Stimulated activated memory B cell treated with anti-CD40 and anti-IgM and Interleukin-4, amounts not matched to agents 10 μg/mL and 1 μg/mL and 100 μg/mL, for 72 hours (primary cell): ENCODE results near the gene SEBOX.

ENCODE experiments used
- ATAC-seq: fragments of 150-1000 bp; cut with Tn5 transposase; 2 replicates; pipeline ENCODE4 v1.10.0; 2021
- H3K27ac Mint-ChIP-seq: one replicate; pipeline ENCODE4 v1.8.0; 2022; ENCODE audit warnings: mild to moderate bottlenecking, mixed read lengths
- H3K27me3 Mint-ChIP-seq: one replicate; pipeline ENCODE4 v1.8.0; 2022; ENCODE audit warnings: mixed read lengths
- H3K36me3 Mint-ChIP-seq: one replicate; pipeline ENCODE4 v1.8.0; 2022; ENCODE audit warnings: mixed read lengths
- H3K4me1 Mint-ChIP-seq: one replicate; pipeline ENCODE4 v1.8.0; 2022; ENCODE audit warnings: mixed read lengths
- H3K4me3 Mint-ChIP-seq: one replicate; pipeline ENCODE4 v1.8.0; 2022; ENCODE audit warnings: mild to moderate bottlenecking, moderate library complexity, mixed read lengths
- H3K9me3 Mint-ChIP-seq: one replicate; pipeline ENCODE4 v1.8.0; 2022; ENCODE audit warnings: mixed read lengths

The SEBOX gene

GRCh38 chr17:28328325-28328724, 36.7 kb downstream of the SEBOX start:
- no peaks in the 10 kb centered on the region for H3K27me3 Mint-ChIP-seq
- H3K36me3 Mint-ChIP-seq: peaks cover 35% of the 10 kb centered on the region
- no peak overlapping the region for H3K4me3 Mint-ChIP-seq
- peaks cover 19% of the 10 kb centered on the region for H3K4me1 Mint-ChIP-seq
- H3K27ac Mint-ChIP-seq: no peak overlapping the region
- ATAC-seq: no peak
- H3K9me3 Mint-ChIP-seq: no peaks in the 10 kb centered on the region

DNA sequence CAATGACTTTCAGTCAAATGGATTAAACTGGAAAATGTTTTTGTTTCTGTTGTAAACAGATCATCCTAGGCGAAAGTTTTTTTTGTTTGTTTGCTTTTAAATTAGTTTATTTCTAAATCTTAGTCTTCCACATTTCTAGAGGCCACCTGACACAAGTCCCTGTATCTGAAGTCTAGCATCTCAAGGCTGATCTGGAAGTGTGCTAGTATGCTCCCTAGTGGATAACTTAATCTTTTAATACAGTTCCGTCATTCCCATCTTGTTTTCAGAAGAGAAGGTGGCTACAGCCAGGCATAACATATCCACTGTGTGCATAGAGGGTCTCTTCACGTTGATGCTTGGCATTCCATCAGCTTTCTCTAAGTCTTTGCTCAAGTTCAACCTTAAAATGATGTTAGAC, 37.3 kb downstream of the SEBOX start:
- ATAC-seq: no peak
- H3K4me1 Mint-ChIP-seq: peaks cover 14% of the 10 kb centered on the region
- no peaks in the 10 kb centered on the region for H3K9me3 Mint-ChIP-seq
- H3K4me3 Mint-ChIP-seq: no peak overlapping the region
- peaks cover 35% of the 10 kb centered on the region for H3K36me3 Mint-ChIP-seq
- no peaks in the 10 kb centered on the region for H3K27me3 Mint-ChIP-seq
- H3K27ac Mint-ChIP-seq: no peak overlapping the region

GRCh38 chr17:28327031-28327607, 37.9 kb downstream of the SEBOX start:
- H3K36me3 Mint-ChIP-seq: peaks cover 32% of the 10 kb centered on the region
- peaks cover 8% of the 10 kb centered on the region for H3K4me1 Mint-ChIP-seq
- ATAC-seq: peak; percentile 89
- H3K27ac Mint-ChIP-seq: no peak overlapping the region
- H3K4me3 Mint-ChIP-seq: no peak overlapping the region
- H3K9me3 Mint-ChIP-seq: no peaks in the 10 kb centered on the region
- no peaks in the 10 kb centered on the region for H3K27me3 Mint-ChIP-seq

GRCh38 chr17:28326114-28326513, 38.9 kb downstream of the SEBOX start:
- peaks cover 23% of the 10 kb centered on the region for H3K36me3 Mint-ChIP-seq
- H3K27me3 Mint-ChIP-seq: no peaks in the 10 kb centered on the region
- peaks cover 12% of the 10 kb centered on the region for H3K4me1 Mint-ChIP-seq
- no peak overlapping the region for H3K4me3 Mint-ChIP-seq
- no peak overlapping the region for H3K27ac Mint-ChIP-seq
- no peak for ATAC-seq
- H3K9me3 Mint-ChIP-seq: no peaks in the 10 kb centered on the region

- ATAC-seq: no peak
- Mint-ChIP-seq H3K4me3 (no peak overlapping the region), H3K9me3 (no peaks in the 10 kb centered on the region), H3K27ac (no peak overlapping the region), H3K4me1 (peaks cover 19% of the 10 kb centered on the region), H3K27me3 (no peaks in the 10 kb centered on the region), H3K36me3 (peaks cover 21% of the 10 kb centered on the region)
These were observed 39.8 kb downstream of the SEBOX start for GRCh38 chr17:28325211-28325610.

- Mint-ChIP-seq H3K4me1 (peaks cover 24% of the 10 kb centered on the region), H3K27ac (no peak overlapping the region), H3K36me3 (peaks cover 21% of the 10 kb centered on the region)
These were observed 40.2 kb downstream of the SEBOX start for GRCh38 chr17:28324781-28325180.

GRCh38 chr17:28324267-28324745, 40.7 kb downstream of the SEBOX start:
- ATAC-seq: no peak
- H3K27ac Mint-ChIP-seq: no peak overlapping the region
- H3K4me3 Mint-ChIP-seq: no peak overlapping the region
- H3K27me3 Mint-ChIP-seq: no peaks in the 10 kb centered on the region
- H3K36me3 Mint-ChIP-seq: peaks cover 21% of the 10 kb centered on the region
- peaks cover 29% of the 10 kb centered on the region for H3K4me1 Mint-ChIP-seq
- H3K9me3 Mint-ChIP-seq: no peaks in the 10 kb centered on the region

More at GRCh38 chr17:28324781-28325180, 40.2 kb downstream of the SEBOX start:
- Mint-ChIP-seq H3K27me3 (no peaks in the 10 kb centered on the region), H3K4me3 (no peak overlapping the region), H3K9me3 (no peaks in the 10 kb centered on the region)
- ATAC-seq: no peak

GRCh38 chr17:28320215-28321061, 44.6 kb downstream of the SEBOX start:
- H3K36me3 Mint-ChIP-seq: no peaks in the 10 kb centered on the region
- H3K4me1 Mint-ChIP-seq: peaks cover 42% of the 10 kb centered on the region
- H3K27ac Mint-ChIP-seq: peak overlapping the region; percentile 88
- peak overlapping the region; percentile 92 for H3K4me3 Mint-ChIP-seq
- ATAC-seq: no peak
- no peaks in the 10 kb centered on the region for H3K27me3 Mint-ChIP-seq
- no peaks in the 10 kb centered on the region for H3K9me3 Mint-ChIP-seq

GRCh38 chr17:28319598-28319935, 45.4 kb downstream of the SEBOX start:
- Mint-ChIP-seq H3K36me3 (no peaks in the 10 kb centered on the region), H3K4me1 (peaks cover 37% of the 10 kb centered on the region)

GRCh38 chr17:28318759-28319597, 46.0 kb downstream of the SEBOX start, which contains the start of gene TMEM97:
Gene TMEM97, plus strand, starts transcription at chr17:28319200. Its CDS starts 40 bp downstream, at chr17:28319240.
- Mint-ChIP-seq H3K27ac (peak within 1 kb of the TSS; percentile 88), H3K27me3 (no peaks in the 10 kb centered on the region), H3K36me3 (no peaks in the 10 kb centered on the region), H3K4me3 (peak within 1 kb of the TSS; percentile 92), H3K4me1 (peaks cover 37% of the 10 kb centered on the region), H3K9me3 (no peaks in the 10 kb centered on the region)
- peak; percentile 99 for ATAC-seq

More at GRCh38 chr17:28319598-28319935, 45.4 kb downstream of the SEBOX start:
- peak overlapping the region; percentile 88 for H3K27ac Mint-ChIP-seq
- no peaks in the 10 kb centered on the region for H3K27me3 Mint-ChIP-seq
- H3K4me3 Mint-ChIP-seq: peak overlapping the region; percentile 92
- H3K9me3 Mint-ChIP-seq: no peaks in the 10 kb centered on the region
- no peak for ATAC-seq

DNA sequence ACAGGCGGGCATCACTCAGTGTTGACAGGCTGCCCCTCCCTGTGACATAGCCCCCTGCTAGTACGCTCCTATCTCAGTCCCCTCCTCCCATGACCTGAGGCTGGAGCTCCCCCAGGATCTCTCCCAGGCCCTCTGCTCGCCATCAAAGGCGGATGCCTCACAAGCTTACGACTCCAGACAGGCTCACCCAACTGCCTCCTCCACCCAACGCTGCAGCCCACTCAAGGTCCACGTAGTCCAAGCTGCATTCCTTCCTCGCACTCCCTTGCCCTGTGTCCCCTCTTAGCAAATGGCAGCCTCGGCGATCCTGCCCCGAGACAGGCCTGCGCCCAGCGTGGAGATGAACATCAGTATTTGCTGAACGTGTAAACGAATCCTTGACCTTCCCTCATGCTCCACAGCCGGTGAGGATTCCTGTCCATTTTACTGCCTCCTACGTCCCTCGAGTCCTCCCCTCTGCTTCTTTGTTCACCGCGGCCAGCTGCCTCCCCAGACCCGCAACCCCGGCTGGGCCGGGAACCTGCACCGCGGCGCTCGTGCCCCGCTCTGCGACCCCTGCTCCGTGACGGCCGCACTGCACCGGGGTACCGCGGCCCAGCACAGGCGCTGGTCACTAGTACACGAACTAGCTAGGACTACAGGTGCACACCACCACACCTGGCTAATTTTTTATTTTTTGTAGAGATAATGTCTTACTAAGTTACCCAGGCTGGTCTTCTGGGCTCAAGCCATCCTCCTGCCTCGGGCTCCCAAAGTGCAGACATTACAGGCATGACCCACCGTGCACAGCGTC, 46.8 kb downstream of the SEBOX start:
- peak overlapping the region; percentile 92 for H3K4me3 Mint-ChIP-seq
- ATAC-seq: peak; percentile 10
- H3K4me1 Mint-ChIP-seq: peaks cover 37% of the 10 kb centered on the region
- peak overlapping the region; percentile 88 for H3K27ac Mint-ChIP-seq
- no peaks in the 10 kb centered on the region for H3K9me3 Mint-ChIP-seq
- H3K27me3 Mint-ChIP-seq: no peaks in the 10 kb centered on the region
- H3K36me3 Mint-ChIP-seq: no peaks in the 10 kb centered on the region

GRCh38 chr17:28317099-28317965, 47.7 kb downstream of the SEBOX start:
- Mint-ChIP-seq H3K9me3 (no peaks in the 10 kb centered on the region), H3K27me3 (no peaks in the 10 kb centered on the region), H3K36me3 (no peaks in the 10 kb centered on the region), H3K27ac (peak overlapping the region; percentile 88), H3K4me3 (peak overlapping the region; percentile 92), H3K4me1 (peaks cover 37% of the 10 kb centered on the region)
- no peak for ATAC-seq

GRCh38 chr17:28315846-28316705, 48.9 kb downstream of the SEBOX start:
- no peak for ATAC-seq
- Mint-ChIP-seq H3K27ac (no peak overlapping the region), H3K4me3 (no peak overlapping the region), H3K9me3 (no peaks in the 10 kb centered on the region), H3K27me3 (no peaks in the 10 kb centered on the region), H3K4me1 (peaks cover 31% of the 10 kb centered on the region), H3K36me3 (no peaks in the 10 kb centered on the region)
